Cardiac fibroblast (primary cell): ENCODE measurements around the gene ALCAM.

ENCODE experiments used
- DNase-seq, 2 donors: peaks; one replicate each; pipeline versions ENCODE4 v3.0.0 to v3.0.0-alpha.2; 2010; ENCODE audit warnings: low read depth in 2 of 2
- H3K4me3 ChIP-seq, 2 donors: replicated peaks in 1 of 2; 1 replicate in 1 of 2; 2 replicates in 1 of 2; pipeline ENCODE4 v1.5.1; 2011; ENCODE audit warnings: low read depth in 2 of 2, low read length in 2 of 2, mild to moderate bottlenecking in 2 of 2, moderate library complexity in 1 of 2
- TF ChIP-seq, protein P1 (sequence below): IDR thresholded peaks from one replicate; pipeline ENCODE4 v1.5.1; 2011; ENCODE audit warnings: low read depth, mild to moderate bottlenecking, low read length, inconsistent platforms

ALCAM gene

DNA sequence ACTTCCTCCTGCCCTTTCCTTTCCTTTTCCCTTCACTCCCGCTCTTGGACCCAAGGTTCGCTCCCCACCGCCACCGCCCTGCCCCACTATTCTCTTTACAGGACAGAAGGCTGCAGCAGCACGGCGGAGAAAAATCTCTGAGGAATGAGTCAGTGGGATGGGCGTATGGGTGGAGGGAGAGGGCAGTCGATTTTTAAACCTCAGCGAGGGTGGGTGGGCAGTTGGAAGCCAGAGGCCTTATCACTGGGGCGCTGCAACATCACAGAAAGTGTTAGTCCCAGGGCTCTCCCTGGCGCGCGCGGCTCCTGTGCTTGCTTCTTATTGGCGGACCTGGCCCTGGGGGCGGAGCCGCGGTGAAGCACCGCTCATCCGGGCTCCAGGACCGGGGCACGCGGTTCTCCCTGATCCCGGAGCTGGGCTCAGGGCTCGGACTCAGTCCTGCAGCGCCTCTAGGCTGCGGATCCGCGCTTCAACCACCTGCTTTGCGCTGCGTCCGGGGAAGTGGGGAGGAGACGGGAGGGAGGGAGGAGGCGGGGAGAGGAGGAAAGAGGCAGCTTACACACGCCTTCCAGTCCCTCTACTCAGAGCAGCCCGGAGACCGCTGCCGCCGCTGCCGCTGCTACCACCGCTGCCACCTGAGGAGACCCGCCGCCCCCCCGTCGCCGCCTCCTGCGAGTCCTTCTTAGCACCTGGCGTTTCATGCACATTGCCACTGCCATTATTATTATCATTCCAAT is at the start of gene ALCAM:
Gene ALCAM, plus strand, starts transcription at position 584 of the 737 bp plus-strand sequence.
- TF ChIP-seq, protein P1, sequence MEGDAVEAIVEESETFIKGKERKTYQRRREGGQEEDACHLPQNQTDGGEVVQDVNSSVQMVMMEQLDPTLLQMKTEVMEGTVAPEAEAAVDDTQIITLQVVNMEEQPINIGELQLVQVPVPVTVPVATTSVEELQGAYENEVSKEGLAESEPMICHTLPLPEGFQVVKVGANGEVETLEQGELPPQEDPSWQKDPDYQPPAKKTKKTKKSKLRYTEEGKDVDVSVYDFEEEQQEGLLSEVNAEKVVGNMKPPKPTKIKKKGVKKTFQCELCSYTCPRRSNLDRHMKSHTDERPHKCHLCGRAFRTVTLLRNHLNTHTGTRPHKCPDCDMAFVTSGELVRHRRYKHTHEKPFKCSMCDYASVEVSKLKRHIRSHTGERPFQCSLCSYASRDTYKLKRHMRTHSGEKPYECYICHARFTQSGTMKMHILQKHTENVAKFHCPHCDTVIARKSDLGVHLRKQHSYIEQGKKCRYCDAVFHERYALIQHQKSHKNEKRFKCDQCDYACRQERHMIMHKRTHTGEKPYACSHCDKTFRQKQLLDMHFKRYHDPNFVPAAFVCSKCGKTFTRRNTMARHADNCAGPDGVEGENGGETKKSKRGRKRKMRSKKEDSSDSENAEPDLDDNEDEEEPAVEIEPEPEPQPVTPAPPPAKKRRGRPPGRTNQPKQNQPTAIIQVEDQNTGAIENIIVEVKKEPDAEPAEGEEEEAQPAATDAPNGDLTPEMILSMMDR: peak; percentile 71
- H3K4me3 ChIP-seq: peak within 1 kb of the TSS; percentile 79 to 95
- DNase-seq: peak; percentile 99

DNA sequence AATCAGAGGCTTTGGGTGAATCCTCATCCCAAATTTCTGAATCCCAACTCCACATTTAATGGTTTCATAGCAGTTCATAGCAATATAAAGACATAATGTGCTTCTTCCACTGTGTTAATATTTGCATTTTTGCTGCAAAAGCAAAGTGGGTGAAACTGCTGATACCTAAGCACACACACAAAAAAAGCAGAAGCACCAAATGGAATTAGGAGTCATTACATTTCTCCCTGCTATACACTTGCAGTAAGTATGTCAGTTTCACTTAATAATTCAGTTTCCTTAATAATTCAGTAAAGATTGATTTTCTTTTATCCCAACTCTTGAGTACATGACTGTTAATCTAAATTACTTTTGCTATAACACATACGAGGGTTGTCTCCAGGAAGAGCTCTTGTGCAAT is 48.9 kb upstream of the ALCAM start:
- H3K4me3 ChIP-seq: no peak overlapping the region
- TF ChIP-seq, protein P1: no peak
- no peak for DNase-seq

DNA sequence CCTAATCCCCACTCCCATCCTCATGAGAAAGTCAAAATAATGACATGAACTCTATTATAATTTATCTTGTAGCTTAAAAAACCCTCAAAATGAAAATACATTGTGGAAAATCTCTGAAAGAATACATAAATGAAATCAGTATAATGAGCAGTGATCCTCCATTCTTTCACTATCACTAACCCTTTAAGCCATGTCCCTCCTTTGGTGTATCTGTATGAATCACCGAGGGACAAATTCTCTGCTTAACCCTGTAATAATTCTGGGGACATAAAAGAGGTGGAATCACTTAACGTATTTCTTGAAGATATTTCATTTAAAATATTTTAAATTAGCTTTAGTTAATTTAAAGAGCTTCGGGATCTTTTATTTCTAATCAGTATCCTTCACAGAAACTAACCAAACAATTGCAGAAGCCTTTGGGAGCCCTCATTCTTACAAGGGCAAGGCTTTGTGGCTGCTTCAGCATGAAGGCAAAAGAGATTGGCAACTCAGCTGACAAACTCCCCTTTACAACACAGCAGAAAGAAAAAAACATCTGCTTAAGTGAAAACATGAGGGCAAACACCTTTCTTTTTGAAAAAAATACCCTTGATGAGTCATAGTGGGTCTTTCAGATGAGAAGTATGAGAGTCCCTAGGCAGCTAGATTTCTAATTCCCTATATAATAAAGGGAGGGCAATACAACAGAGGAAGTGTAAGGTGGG is 44.0 kb upstream of the ALCAM start:
- H3K4me3 ChIP-seq: no peak overlapping the region
- peak in 1 of 2 donors; percentile 22 for DNase-seq
- TF ChIP-seq, protein P1: no peak

DNA sequence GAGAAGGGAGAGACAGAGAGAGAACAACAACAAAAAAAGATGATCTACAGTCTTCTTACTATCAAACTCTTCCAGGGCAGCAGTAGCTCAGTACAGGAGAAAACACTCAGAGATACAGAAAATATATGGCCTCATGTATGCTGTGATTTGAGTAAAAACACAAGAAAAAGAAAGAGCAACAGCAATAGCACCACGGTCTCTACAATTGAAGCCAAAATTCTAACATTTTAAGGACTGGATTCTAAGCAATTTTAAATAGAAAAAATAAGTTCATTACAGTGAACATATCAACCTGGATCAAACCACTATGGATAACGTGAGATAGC is 43.5 kb upstream of the ALCAM start:
- DNase-seq: no peak
- no peak overlapping the region for H3K4me3 ChIP-seq
- TF ChIP-seq, protein P1: no peak

DNA sequence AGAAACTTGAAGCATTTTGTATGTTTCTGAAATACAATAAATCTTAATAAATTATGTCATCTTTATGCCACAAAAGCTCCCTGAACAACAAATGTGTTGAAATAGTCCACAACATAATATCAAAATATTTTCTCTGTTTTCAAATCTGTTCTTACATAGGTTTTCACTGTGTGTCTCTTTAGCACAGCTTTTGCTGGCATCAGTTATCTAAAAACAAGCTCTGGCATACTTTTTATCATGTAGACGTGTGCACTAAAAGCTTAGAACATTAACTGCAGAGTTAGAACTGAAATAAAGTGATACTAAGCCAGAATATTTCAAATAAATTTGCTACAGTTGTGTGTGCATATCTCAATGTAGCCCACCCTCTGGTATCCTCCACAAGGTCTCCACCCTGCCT is 41.8 kb upstream of the ALCAM start:
- H3K4me3 ChIP-seq: no peak overlapping the region
- TF ChIP-seq, protein P1: no peak
- DNase-seq: no peak

DNA sequence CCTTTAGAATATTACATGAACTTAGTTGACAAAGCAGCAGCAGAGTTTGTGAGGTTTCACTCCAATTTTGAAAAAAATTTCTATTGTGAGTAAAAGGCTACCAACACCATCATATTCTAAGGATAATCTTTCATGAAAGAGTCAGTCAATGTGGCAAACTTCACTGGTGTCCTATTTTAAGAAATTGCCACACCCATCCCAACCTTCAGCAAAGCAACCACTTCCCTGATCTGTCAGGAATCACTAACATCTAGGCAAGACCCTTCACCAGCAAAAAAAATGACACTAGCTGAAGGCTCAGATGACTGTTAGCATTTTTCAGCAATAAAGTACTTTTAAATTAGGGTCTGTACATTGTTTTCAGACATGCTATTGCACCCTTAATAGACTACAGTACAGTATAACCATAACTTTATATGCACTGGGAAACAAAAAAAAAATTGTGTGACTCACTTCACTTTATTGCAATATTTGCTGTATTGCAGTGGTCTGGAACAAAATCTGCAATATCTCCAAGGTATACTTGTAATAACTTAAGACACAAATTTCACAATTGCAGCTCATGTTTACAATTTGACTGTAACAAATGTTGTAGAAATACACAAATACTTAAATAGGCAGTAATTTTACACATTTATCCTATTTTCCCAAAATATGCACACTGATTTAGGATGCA is 38.9 kb upstream of the ALCAM start:
- no peak overlapping the region for H3K4me3 ChIP-seq
- DNase-seq: peak in 1 of 2 donors; percentile 61
- TF ChIP-seq, protein P1: no peak
